ENCODE results near the gene STMN1. TPM values are rescaled to one million over a fixed set of nuclear protein-coding genes. Genes with fewer than 3 reads are reported as not detected.

The STMN1 gene
- total and polyA plus RNA-seq, 2 experiments from 2014 or later = 227 to 1,890 TPM

- no peaks in the 10 kb centered on the region for H4K20me1 ChIP-seq (replicated peaks; ENCODE audit: insufficient read depth)
- no peak overlapping the region for H2AFZ ChIP-seq
- TF ChIP-seq EZH2phosphoT487 (IDR thresholded peaks at IDR 0.05; ENCODE audit: unreplicated experiment) = no peak
- no peak for TF ChIP-seq POLR2AphosphoS5 (IDR thresholded peaks at IDR 0.05; ENCODE audit: low read depth)
- H3K27ac ChIP-seq (ENCODE audit: low read depth) = no peak overlapping the region
- ATAC-seq (no peak), DNase-seq (ENCODE audit: low spot score) (no peak)
- H3K27me3 ChIP-seq (ENCODE audit: insufficient read depth) = peaks cover 17% of the 10 kb centered on the region
- H3K27me3 Mint-ChIP-seq (ENCODE audit: insufficient read depth, low read depth, poor library complexity) = peaks cover 5% of the 10 kb centered on the region
- H3K36me3 Mint-ChIP-seq (ENCODE audit: low read depth) = no peaks in the 10 kb centered on the region
- peaks cover 6% of the 10 kb centered on the region for H3K4me1 ChIP-seq (ENCODE audit: insufficient read depth)
- H3K36me3 ChIP-seq (ENCODE audit: insufficient read depth) = no peaks in the 10 kb centered on the region
- H3K4me1 Mint-ChIP-seq = peaks cover 10% of the 10 kb centered on the region
- H3K4me2 ChIP-seq = no peak overlapping the region
- no peak overlapping the region for H3K27ac Mint-ChIP-seq
- no peak overlapping the region for H3K4me3 Mint-ChIP-seq
- no peaks in the 10 kb centered on the region; the same call in 2 of the 3 replicates for H3K9me3 Mint-ChIP-seq
- no peak overlapping the region for H3K4me3 ChIP-seq
- no peaks in the 10 kb centered on the region for H3K9me2 ChIP-seq (ENCODE audit: insufficient read depth)
- no peaks in the 10 kb centered on the region for H3K79me2 ChIP-seq (replicated peaks; ENCODE audit: insufficient read depth)
- H3F3A ChIP-seq (replicated peaks; ENCODE audit: low read depth) = 0 out of 2 replicates have a peak, but pooled peaks cover 3% of the 10 kb centered on the region
These were observed 29.1 kb downstream of the STMN1 start for GRCh38 chr1:25877155-25877554.

GRCh38 chr1:25876693-25877077, 29.5 kb downstream of the STMN1 start:
- no peak for DNase-seq (ENCODE audit: low spot score)
- no peak overlapping the region for H3K27ac Mint-ChIP-seq
- peaks cover 17% of the 10 kb centered on the region for H3K27me3 ChIP-seq (ENCODE audit: insufficient read depth)
- no peaks in the 10 kb centered on the region for H3K79me2 ChIP-seq (replicated peaks; ENCODE audit: insufficient read depth)
- H4K20me1 ChIP-seq (replicated peaks; ENCODE audit: insufficient read depth) = no peaks in the 10 kb centered on the region
- H3K27ac ChIP-seq (ENCODE audit: low read depth) = no peak overlapping the region
- H3F3A ChIP-seq (replicated peaks; ENCODE audit: low read depth) = 0 out of 2 replicates have a peak, but pooled peaks cover 3% of the 10 kb centered on the region
- H3K4me3 Mint-ChIP-seq = peak overlapping the region; percentile 73; the same call in 2 of the 3 replicates
- peak overlapping the region; percentile 76 for H3K4me2 ChIP-seq
- no peaks in the 10 kb centered on the region for H3K9me2 ChIP-seq (ENCODE audit: insufficient read depth)
- H3K27me3 Mint-ChIP-seq (ENCODE audit: insufficient read depth, low read depth, poor library complexity) = peaks cover 5% of the 10 kb centered on the region
- peaks cover 6% of the 10 kb centered on the region for H3K4me1 ChIP-seq (ENCODE audit: insufficient read depth)
- H3K36me3 Mint-ChIP-seq (ENCODE audit: low read depth) = no peaks in the 10 kb centered on the region
- no peaks in the 10 kb centered on the region for H3K36me3 ChIP-seq (ENCODE audit: insufficient read depth)
- H3K4me1 Mint-ChIP-seq = peaks cover 10% of the 10 kb centered on the region
- peak overlapping the region; percentile 76 for H3K4me3 ChIP-seq
- ATAC-seq = no peak
- H3K9me3 Mint-ChIP-seq = no peaks in the 10 kb centered on the region; the same call in 2 of the 3 replicates
- H2AFZ ChIP-seq = peak overlapping the region; percentile 78; the same call in 1 of the 2 replicates
- TF ChIP-seq ZNF462 (CRISPR knock-in tag; IDR thresholded peaks at IDR 0.05) (no peak), REST (IDR thresholded peaks at IDR 0.05; ENCODE audit: unreplicated experiment) (no peak), CREB1 (CRISPR knock-in tag; IDR thresholded peaks at IDR 0.05; ENCODE audit: low read depth) (no peak), ZNF331 (CRISPR knock-in tag; IDR thresholded peaks at IDR 0.05; ENCODE audit: low read depth) (no peak), EZH2 (IDR thresholded peaks at IDR 0.05; ENCODE audit: low read depth, unreplicated experiment) (no peak), ETS1 (IDR thresholded peaks at IDR 0.05) (no peak), POLR2AphosphoS5 (IDR thresholded peaks at IDR 0.05; ENCODE audit: low read depth) (no peak), EZH2phosphoT487 (IDR thresholded peaks at IDR 0.05; ENCODE audit: unreplicated experiment) (no peak), ZNF114 (CRISPR knock-in tag; IDR thresholded peaks at IDR 0.05) (no peak), STAT1 (IDR thresholded peaks at IDR 0.05; ENCODE audit: unreplicated experiment) (no peak), NANOG (IDR thresholded peaks at IDR 0.05; ENCODE audit: borderline replicate concordance) (no peak)

All from GM23338 (cell line).